Measurements from ENCODE around the gene PDCD1. TPM values are rescaled to one million over a fixed set of nuclear protein-coding genes. Genes with fewer than 3 reads are reported as not detected.

PDCD1 gene
- total and polyA plus RNA-seq, 7 experiments from 2014 or later, result 0.24 to 9.4 (median 0.85) TPM; not detected in 2

DNA sequence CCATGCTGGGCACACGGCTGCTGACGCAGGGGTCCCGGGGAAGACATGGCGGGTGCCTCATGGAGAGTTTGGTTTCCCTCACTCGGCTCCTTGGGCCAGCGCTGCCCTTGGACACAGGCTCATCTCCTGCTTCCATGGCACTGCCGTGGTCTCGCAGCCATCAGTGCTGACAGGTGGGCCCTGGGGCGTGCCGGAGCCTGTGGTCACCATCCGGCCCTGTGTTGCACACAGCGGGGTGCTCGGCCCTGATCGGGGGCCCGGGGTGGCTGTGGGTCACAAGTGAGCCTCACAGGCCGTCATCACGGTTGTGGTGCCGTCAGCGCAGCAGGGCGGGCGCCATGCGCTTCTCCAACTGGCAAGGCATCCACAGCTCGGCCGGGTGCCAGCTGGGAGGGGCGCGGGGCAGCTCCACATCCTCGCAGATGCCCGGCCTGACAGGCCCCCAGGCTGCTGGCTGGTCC is 11.4 kb upstream of the PDCD1 start:
- H3K4me1 Mint-ChIP-seq, result peaks cover 17 to 36% (median 24%) of the 10 kb centered on the region in 7 donors
- peaks cover 16 to 74% of the 10 kb centered on the region in 2 donors for H3K4me1 ChIP-seq (ENCODE audit: control insufficient read depth in 2 of 2, insufficient read depth in 2 of 2, low read length in 2 of 2)

GRCh38 chr2:241869087-241869961 is 10.6 kb upstream of the PDCD1 start, which contains the start of gene RTP5:
Gene RTP5, plus strand, starts transcription at chr2:241869729. Its CDS starts 28 bp downstream, at chr2:241869757.
- H3K36me3 ChIP-seq (ENCODE audit: control insufficient read depth in 2 of 3, insufficient read depth in 3 of 3, low read length in 3 of 3), result no peaks in the 10 kb centered on the region
- no peak for DNase-seq
- H3K27ac ChIP-seq (ENCODE audit: low read depth, low read length), result no peak within 1 kb of the TSS
- H3K4me3 ChIP-seq (ENCODE audit: low read length), result peak within 1 kb of the TSS; percentile 48
- peaks cover 16 to 82% of the 10 kb centered on the region in 2 donors for H3K4me1 ChIP-seq (ENCODE audit: control insufficient read depth in 2 of 2, insufficient read depth in 2 of 2, low read length in 2 of 2)
- H3K27me3 Mint-ChIP-seq, result peaks cover 0 to 17% (median 4%) of the 10 kb centered on the region in 5 donors
- ChIA-PET CTCF (interaction anchor here (3.9 kb wide), 1 partner anchor 10 kb away, joined by 17 read pairs; no protein-coding TSS in a partner anchor), POLR2A (interaction anchor here (1.1 to 1.5 kb wide), 3 partner anchors 9 to 134 kb away, joined by 3 to 4 read pairs (median 4); no protein-coding TSS in a partner anchor)
- intact Hi-C loops (cut with micrococcal nuclease), result no loop called here
- peak within 1 kb of the TSS in 5 of 9 donors; percentile 12 to 73 (median 29) for H3K27ac Mint-ChIP-seq
- H3K36me3 Mint-ChIP-seq, result peaks cover 0 to 1% (median 0%) of the 10 kb centered on the region in 5 donors
- peak within 1 kb of the TSS in 9 of 10 donors; percentile 11 to 82 (median 71) for H3K4me3 Mint-ChIP-seq
- H3K9me3 ChIP-seq (ENCODE audit: control insufficient read depth in 2 of 3, low read length in 3 of 3), result no peaks in the 10 kb centered on the region
- H3K27me3 ChIP-seq (ENCODE audit: control insufficient read depth in 2 of 2, insufficient read depth in 2 of 2, low read length in 2 of 2), result no peaks in the 10 kb centered on the region
- peaks cover 19 to 44% (median 30%) of the 10 kb centered on the region in 7 donors for H3K4me1 Mint-ChIP-seq
- no peak for ATAC-seq
- peaks cover 0 to 10% (median 0%) of the 10 kb centered on the region in 11 donors for H3K9me3 Mint-ChIP-seq

More for the DNA sequence above, 11.4 kb upstream of the PDCD1 start:
- Mint-ChIP-seq H3K27ac (no peak overlapping the region), H3K36me3 (no peaks in the 10 kb centered on the region), H3K9me3 (peaks cover 0 to 4% (median 0%) of the 10 kb centered on the region in 11 donors), H3K27me3 (peaks cover 0 to 13% (median 3%) of the 10 kb centered on the region in 5 donors), H3K4me3 (no peak overlapping the region)
- DNase-seq (no peak), ATAC-seq (no peak)
- H3K9me3 ChIP-seq (ENCODE audit: control insufficient read depth in 2 of 3, low read length in 3 of 3), result no peaks in the 10 kb centered on the region
- intact Hi-C loops (cut with micrococcal nuclease), result no loop called here
- POLR2A ChIA-PET, result no interaction called here
- H3K36me3 ChIP-seq (ENCODE audit: control insufficient read depth in 2 of 3, insufficient read depth in 3 of 3, low read length in 3 of 3), result no peaks in the 10 kb centered on the region
- H3K4me3 ChIP-seq (ENCODE audit: low read length), result no peak overlapping the region
- H3K27me3 ChIP-seq (ENCODE audit: control insufficient read depth in 2 of 2, insufficient read depth in 2 of 2, low read length in 2 of 2), result no peaks in the 10 kb centered on the region
- CTCF ChIA-PET, result no interaction called here
- H3K27ac ChIP-seq (ENCODE audit: low read depth, low read length), result no peak overlapping the region

DNA sequence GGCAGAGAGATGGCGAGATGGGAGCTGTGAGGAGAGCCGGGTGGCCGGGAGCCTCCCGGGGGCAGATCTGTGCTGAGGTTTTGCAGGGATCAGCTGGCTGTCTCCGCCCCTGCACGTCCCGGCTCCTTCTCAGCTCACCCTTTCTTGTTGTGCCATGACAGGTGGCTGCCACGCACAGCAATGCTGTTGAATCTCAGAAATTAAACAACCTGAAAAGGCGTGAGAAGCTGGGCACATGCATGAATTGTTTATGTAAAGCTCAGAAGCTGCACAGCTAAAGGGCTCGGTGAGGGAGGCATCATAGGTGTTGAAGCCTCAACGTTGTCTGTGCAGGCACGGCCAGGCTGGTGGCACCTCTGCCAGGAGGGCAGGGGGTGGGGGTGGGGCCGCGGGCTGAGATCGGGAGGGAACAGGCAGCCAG is 10.0 kb upstream of the PDCD1 start:
- ATAC-seq (peak; percentile 45), DNase-seq (no peak)
- Histone ChIP-seq H3K4me1 (ENCODE audit: control insufficient read depth in 2 of 2, insufficient read depth in 2 of 2, low read length in 2 of 2) (peaks cover 16 to 89% of the 10 kb centered on the region in 2 donors), H3K4me3 (ENCODE audit: low read length) (peak overlapping the region; percentile 48), H3K36me3 (ENCODE audit: control insufficient read depth in 2 of 3, insufficient read depth in 3 of 3, low read length in 3 of 3) (no peaks in the 10 kb centered on the region), H3K9me3 (ENCODE audit: control insufficient read depth in 2 of 3, low read length in 3 of 3) (no peaks in the 10 kb centered on the region), H3K27me3 (ENCODE audit: control insufficient read depth in 2 of 2, insufficient read depth in 2 of 2, low read length in 2 of 2) (no peaks in the 10 kb centered on the region), H3K27ac (ENCODE audit: low read depth, low read length) (no peak overlapping the region)
- Mint-ChIP-seq H3K27ac (peak overlapping the region in 6 of 9 donors; percentile 1 to 73 (median 30)), H3K4me1 (peaks cover 24 to 50% (median 36%) of the 10 kb centered on the region in 7 donors), H3K27me3 (peaks cover 0 to 22% (median 8%) of the 10 kb centered on the region in 5 donors), H3K4me3 (peak overlapping the region in 9 of 10 donors; percentile 52 to 82 (median 71)), H3K9me3 (peaks cover 0 to 13% (median 0%) of the 10 kb centered on the region in 11 donors), H3K36me3 (peaks cover 0 to 5% (median 0%) of the 10 kb centered on the region in 5 donors)
- intact Hi-C loops (cut with micrococcal nuclease), result no loop called here
- CTCF ChIA-PET, result interaction anchor here (3.9 kb wide), 1 partner anchor 10 kb away, joined by 17 read pairs; no protein-coding TSS in a partner anchor
- POLR2A ChIA-PET, result interaction anchor here (0.6 to 1.5 kb wide), 4 partner anchors 9 to 133 kb away, joined by 3 to 4 read pairs (median 4); no protein-coding TSS in a partner anchor

- H3K4me3 Mint-ChIP-seq, result peak overlapping the region; percentile 1 to 82 (median 68)
- H3K27ac Mint-ChIP-seq, result peak overlapping the region in 4 of 9 donors; percentile 5 to 73 (median 35)
These were observed 9.2 kb upstream of the PDCD1 start for GRCh38 chr2:241867776-241868420.

DNA sequence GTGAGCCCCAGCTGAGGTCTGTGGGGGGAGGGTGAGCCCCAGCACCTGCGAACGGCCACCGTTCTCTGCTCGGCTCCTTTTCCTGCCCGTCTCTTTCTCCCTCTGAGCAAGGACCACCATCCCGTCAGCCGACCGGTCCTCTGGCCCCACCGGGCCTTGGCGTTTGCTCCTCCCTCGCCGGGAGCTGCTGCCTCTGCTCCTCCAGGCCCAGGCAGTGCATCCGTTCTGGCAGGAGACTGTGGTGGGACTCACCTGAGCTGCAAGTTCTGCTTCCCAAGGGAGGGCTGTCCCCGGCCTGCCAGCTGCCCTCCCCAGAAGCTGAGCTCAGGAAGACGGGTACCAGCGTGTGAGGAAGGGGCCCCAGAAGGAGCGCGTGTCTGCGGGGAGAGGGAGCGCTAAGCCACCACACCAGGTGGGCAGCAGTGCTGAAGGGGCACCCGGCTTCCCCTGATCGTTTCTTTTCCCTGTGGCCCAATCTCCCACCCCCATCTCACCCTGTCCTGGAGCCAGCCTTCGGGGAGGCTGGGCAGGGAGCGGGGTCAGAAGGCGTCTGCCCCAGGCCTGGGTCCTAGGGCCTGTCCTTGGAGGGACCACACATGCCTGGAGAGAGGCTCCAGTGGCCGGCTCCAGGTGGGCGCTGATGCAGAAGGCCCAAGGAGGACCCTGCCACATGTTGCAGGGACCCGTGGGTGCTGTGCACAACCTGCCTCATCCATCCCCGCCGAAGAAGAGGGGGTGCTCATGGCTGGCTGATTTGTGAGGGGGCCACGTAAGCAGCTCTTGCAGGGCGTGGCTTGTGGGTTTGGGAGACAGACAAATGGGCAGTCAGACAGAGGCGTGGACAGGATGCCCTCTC is 8.3 kb upstream of the PDCD1 start:
- Histone ChIP-seq H3K4me3 (ENCODE audit: low read length) (peak overlapping the region; percentile 48), H3K4me1 (ENCODE audit: control insufficient read depth in 2 of 2, insufficient read depth in 2 of 2, low read length in 2 of 2) (peaks cover 16 to 95% of the 10 kb centered on the region in 2 donors), H3K36me3 (ENCODE audit: control insufficient read depth in 2 of 3, insufficient read depth in 3 of 3, low read length in 3 of 3) (no peaks in the 10 kb centered on the region), H3K27me3 (ENCODE audit: control insufficient read depth in 2 of 2, insufficient read depth in 2 of 2, low read length in 2 of 2) (no peaks in the 10 kb centered on the region), H3K9me3 (ENCODE audit: control insufficient read depth in 2 of 3, low read length in 3 of 3) (no peaks in the 10 kb centered on the region), H3K27ac (ENCODE audit: low read depth, low read length) (no peak overlapping the region)
- ChIA-PET CTCF (interaction anchor here (3.9 kb wide), 1 partner anchor 12 kb away, joined by 17 read pairs; no protein-coding TSS in a partner anchor), POLR2A (no interaction called here)
- Mint-ChIP-seq H3K36me3 (peaks cover 0 to 5% (median 0%) of the 10 kb centered on the region in 5 donors), H3K4me3 (peak overlapping the region in 2 of 10 donors; percentile 41 to 78), H3K27ac (peak overlapping the region in 1 of 9 donors; percentile 65), H3K4me1 (peaks cover 29 to 57% (median 40%) of the 10 kb centered on the region in 7 donors), H3K27me3 (peaks cover 0 to 35% (median 19%) of the 10 kb centered on the region in 5 donors), H3K9me3 (peaks cover 0 to 13% (median 0%) of the 10 kb centered on the region in 11 donors)
- ATAC-seq (no peak), DNase-seq (no peak)
- intact Hi-C loops (cut with micrococcal nuclease), result no loop called here

More at GRCh38 chr2:241867776-241868420, 9.2 kb upstream of the PDCD1 start:
- peaks cover 0 to 5% (median 0%) of the 10 kb centered on the region in 5 donors for H3K36me3 Mint-ChIP-seq
- peak in 6 of 9 donors; percentile 16 to 50 (median 44) for DNase-seq
- H3K4me1 Mint-ChIP-seq, result peaks cover 29 to 57% (median 40%) of the 10 kb centered on the region in 7 donors
- Histone ChIP-seq H3K4me1 (ENCODE audit: control insufficient read depth in 2 of 2, insufficient read depth in 2 of 2, low read length in 2 of 2) (peaks cover 16 to 95% of the 10 kb centered on the region in 2 donors), H3K27me3 (ENCODE audit: control insufficient read depth in 2 of 2, insufficient read depth in 2 of 2, low read length in 2 of 2) (no peaks in the 10 kb centered on the region), H3K9me3 (ENCODE audit: control insufficient read depth in 2 of 3, low read length in 3 of 3) (no peaks in the 10 kb centered on the region), H3K36me3 (ENCODE audit: control insufficient read depth in 2 of 3, insufficient read depth in 3 of 3, low read length in 3 of 3) (no peaks in the 10 kb centered on the region), H3K27ac (ENCODE audit: low read depth, low read length) (no peak overlapping the region), H3K4me3 (ENCODE audit: low read length) (peak overlapping the region; percentile 48)
- CTCF ChIA-PET, result interaction anchor here (3.9 kb wide), 1 partner anchor 11 kb away, joined by 17 read pairs; no protein-coding TSS in a partner anchor
- POLR2A ChIA-PET, result interaction anchor here (0.7 to 1.5 kb wide), 4 partner anchors 8 to 166 kb away, joined by 3 to 4 read pairs (median 4); partner anchors contain the start of gene ING5
- peaks cover 0 to 13% (median 0%) of the 10 kb centered on the region in 11 donors for H3K9me3 Mint-ChIP-seq
- intact Hi-C loops (cut with micrococcal nuclease), result no loop called here
- peak; percentile 58 for ATAC-seq
- H3K27me3 Mint-ChIP-seq, result peaks cover 0 to 28% (median 14%) of the 10 kb centered on the region in 5 donors

Measured in naive thymus-derived CD4-positive, alpha-beta T cell (primary cell).